SK-N-MC (cell line): ENCODE results near the gene CDC6.
A peak's percentile ranks its signal among the peaks of the same experiment; 100 is the strongest.

Experiments used
- EZH2 ChIP-seq: fragments of 200-600 bp; sonication (generic); IDR thresholded peaks from one replicate; pipeline ENCODE4 v1.6.1; 2017; ENCODE audit warnings: antibody characterized with exemption
- FOXP2 ChIP-seq: optimal IDR thresholded peaks from 2 replicates; pipeline ENCODE3; 2011; ENCODE audit warnings: mild to moderate bottlenecking, moderate library complexity; ENCODE audit not compliant: insufficient read depth; ENCODE audit errors: extremely low read length, control extremely low read depth
- POLR2AphosphoS5 ChIP-seq: IDR thresholded peaks from 2 replicates; pipeline ENCODE4 v1.6.1; 2012; ENCODE audit warnings: mild to moderate bottlenecking, low read depth, low read length, borderline replicate concordance

DNA sequence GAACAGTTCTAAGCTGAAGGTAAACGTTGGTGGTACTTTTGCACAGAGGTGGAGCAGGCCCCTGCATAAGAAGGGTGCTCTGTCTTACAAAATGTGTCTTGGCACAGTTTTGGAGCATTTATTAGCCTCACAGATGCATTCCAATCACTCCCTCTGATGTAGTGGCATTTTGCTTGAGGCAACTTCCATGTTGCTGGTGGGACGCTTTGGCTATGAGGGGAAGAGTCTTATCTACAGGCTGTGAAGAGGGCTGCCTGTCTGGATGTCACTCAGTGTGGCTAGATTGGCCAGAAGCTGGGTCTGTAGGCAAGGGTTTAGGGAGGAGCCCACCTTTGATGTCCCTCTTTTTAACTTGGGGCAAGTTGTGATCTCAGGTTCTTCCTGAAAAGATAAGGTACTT is 18.7 kb downstream of the CDC6 start:
- TF ChIP-seq POLR2AphosphoS5: no peak; the same call in 1 of the 2 replicates
- no peak for TF ChIP-seq EZH2
- peak; percentile 55 for TF ChIP-seq FOXP2
